CD14-positive monocyte (primary cell): ENCODE results near the gene GULP1. TPM values are rescaled to one million over a fixed set of nuclear protein-coding genes. Genes with fewer than 3 reads are reported as not detected.

Source experiments
- DNase-seq, 3 donors: peaks; one replicate each; pipeline ENCODE4 v3.0.0-alpha.2; 2011 to 2022
- H2AFZ ChIP-seq: 2 replicates; pipeline ENCODE4 v1.6.0; 2012; ENCODE audit warnings: mild to moderate bottlenecking, low read depth, low read length, inconsistent platforms; ENCODE audit not compliant: insufficient read depth, poor library complexity, severe bottlenecking
- H3K27ac ChIP-seq, 2 donors: 1 replicate in 1 of 2; 2 replicates in 1 of 2; pipeline ENCODE4 v1.5.1; 2012 to 2013; ENCODE audit warnings: low read length in 2 of 2, control low read depth in 1 of 2, inconsistent platforms in 1 of 2, low read depth in 1 of 2, mild to moderate bottlenecking in 1 of 2
- H3K27me3 ChIP-seq, 2 donors: one replicate each; pipeline versions ENCODE4 v1.6.0 to v1.6.1; 2011 to 2013; ENCODE audit warnings: low read length in 2 of 2; ENCODE audit not compliant: control insufficient read depth in 2 of 2, insufficient read depth in 2 of 2
- H3K36me3 ChIP-seq, 2 donors: replicated peaks in 1 of 2; 1 replicate in 1 of 2; 2 replicates in 1 of 2; pipeline versions ENCODE4 v1.5.1 to v1.6.1; 2012 to 2013; ENCODE audit warnings: low read length in 2 of 2, control low read depth in 1 of 2, inconsistent platforms in 1 of 2, mild to moderate bottlenecking in 1 of 2; ENCODE audit not compliant: insufficient read depth in 2 of 2, control insufficient read depth in 1 of 2
- H3K4me1 ChIP-seq, 2 donors: 1 replicate in 1 of 2; 2 replicates in 1 of 2; pipeline versions ENCODE4 v1.5.1 to v1.6.1; 2012 to 2013; ENCODE audit warnings: low read length in 2 of 2, control low read depth in 1 of 2, inconsistent platforms in 1 of 2, mild to moderate bottlenecking in 1 of 2, moderate library complexity in 1 of 2; ENCODE audit not compliant: insufficient read depth in 2 of 2, control insufficient read depth in 1 of 2
- H3K4me2 ChIP-seq: replicated peaks from 2 replicates; pipeline ENCODE3; 2012; ENCODE audit warnings: low read length, moderate library complexity, mild to moderate bottlenecking; ENCODE audit not compliant: poor library complexity, severe bottlenecking; ENCODE audit errors: extremely low read depth
- H3K4me3 ChIP-seq, 3 experiments: fragments of 200-600 bp in 1 of 3; sonication (generic) in 1 of 3; replicated peaks in 1 of 3; 1 replicate in 2 of 3; 2 replicates in 1 of 3; pipeline ENCODE4 v1.5.1; 2011 to 2013; ENCODE audit warnings: low read length in 3 of 3, mild to moderate bottlenecking in 3 of 3, control low read depth in 2 of 3, low read depth in 2 of 3, inconsistent platforms in 1 of 3, moderate library complexity in 1 of 3
- H3K79me2 ChIP-seq: 2 replicates; pipeline ENCODE4 v1.6.0; 2012; ENCODE audit warnings: mild to moderate bottlenecking, control low read depth, inconsistent platforms, low read length, moderate library complexity; ENCODE audit not compliant: insufficient read depth
- H3K9ac ChIP-seq: 2 replicates; pipeline ENCODE4 v1.6.0; 2017; ENCODE audit warnings: low read length, mild to moderate bottlenecking; ENCODE audit not compliant: insufficient read depth, poor library complexity, severe bottlenecking
- H3K9me3 ChIP-seq, 2 donors: replicated peaks in 1 of 2; 1 replicate in 1 of 2; 2 replicates in 1 of 2; pipeline versions ENCODE4 v1.5.1 to v1.6.1; 2012 to 2013; ENCODE audit warnings: low read length in 2 of 2, control low read depth in 1 of 2; ENCODE audit not compliant: control insufficient read depth in 1 of 2, insufficient read depth in 1 of 2
- H4K20me1 ChIP-seq: 2 replicates; pipeline ENCODE4 v1.6.0; 2012; ENCODE audit warnings: mild to moderate bottlenecking, low read length, control low read depth, moderate library complexity; ENCODE audit not compliant: insufficient read depth
- H3K27ac Mint-ChIP-seq, 7 donors: one replicate each; pipeline ENCODE4 v1.8.0; 2020; ENCODE audit warnings: mild to moderate bottlenecking in 7 of 7, mixed read lengths in 7 of 7, moderate library complexity in 6 of 7, inconsistent platforms in 2 of 7
- H3K27me3 Mint-ChIP-seq, 3 donors: one replicate each; pipeline ENCODE4 v1.8.0; 2021 to 2022; ENCODE audit warnings: low read depth in 3 of 3, mild to moderate bottlenecking in 3 of 3, mixed read lengths in 3 of 3, moderate library complexity in 3 of 3, inconsistent platforms in 1 of 3
- H3K36me3 Mint-ChIP-seq, 2 donors: one replicate each; pipeline ENCODE4 v1.8.0; 2020; ENCODE audit warnings: mixed read lengths in 2 of 2, inconsistent platforms in 1 of 2, mild to moderate bottlenecking in 1 of 2
- H3K4me1 Mint-ChIP-seq: one replicate; pipeline ENCODE4 v1.8.0; 2020; ENCODE audit warnings: mild to moderate bottlenecking, mixed read lengths
- H3K4me3 Mint-ChIP-seq, 2 donors: one replicate each; pipeline ENCODE4 v1.8.0; 2020; ENCODE audit warnings: mild to moderate bottlenecking in 2 of 2, mixed read lengths in 2 of 2, moderate library complexity in 1 of 2
- H3K9me3 Mint-ChIP-seq, 7 donors: one replicate each; pipeline ENCODE4 v1.8.0; 2020 to 2022; ENCODE audit warnings: mixed read lengths in 7 of 7, mild to moderate bottlenecking in 6 of 7, moderate library complexity in 6 of 7, inconsistent platforms in 2 of 7
- CTCF ChIP-seq: fragments of 200-600 bp; IDR thresholded peaks from one replicate; pipeline ENCODE4 v1.8.0; 2022; ENCODE audit warnings: antibody characterized with exemption, mild to moderate bottlenecking
- WGBS: methylation state at CpG from one replicate; pipeline ENCODE4 v1.1.5; 2013; ENCODE audit warnings: missing lambda C conversion rate; ENCODE audit not compliant: insufficient coverage; 5-methylcytosine and 5-hydroxymethylcytosine counted together
- intact Hi-C, 2 donors: fragments of 100-400 bp; cut with micrococcal nuclease; formaldehyde crosslinking; loops; one replicate each; pipeline versions ENCODE4 v1.15.0 to v1.15.1; 2023
- polyA plus RNA-seq, 3 donors: library from polyadenylated mRNA; depleted of rRNA in 1 of 3; unstranded in 2 of 3; stranded (reverse) in 1 of 3; fragments of 300-500 nt in 2 of 3; fragments of >200 nt in 1 of 3; fragmentation: Illumina TruSeq in 2 of 3; gene quantifications; 1 replicate in 2 of 3; 2 replicates in 1 of 3; pipeline ENCODE4 v1.2.3, GENCODE V29; 2012 to 2021

GULP1 gene
- polyA plus RNA-seq, 3 donors, result not detected

GRCh38 chr2:188534875-188535274 lies 243.2 kb downstream of the GULP1 start:
- H3K9me3 ChIP-seq, result no peaks in the 10 kb centered on the region
- H3K4me1 Mint-ChIP-seq, result no peaks in the 10 kb centered on the region
- no peak overlapping the region for H3K4me3 Mint-ChIP-seq
- H3K79me2 ChIP-seq, result no peaks in the 10 kb centered on the region
- H3K36me3 ChIP-seq, result no peaks in the 10 kb centered on the region
- no peak overlapping the region for H3K9ac ChIP-seq
- H3K27me3 ChIP-seq, result no peaks in the 10 kb centered on the region
- DNase-seq, result no peak
- H3K4me3 ChIP-seq, result no peak overlapping the region
- H3K4me2 ChIP-seq, result no peak overlapping the region
- no peak overlapping the region for H3K27ac ChIP-seq
- H3K36me3 Mint-ChIP-seq, result no peaks in the 10 kb centered on the region
- TF ChIP-seq CTCF, result no peak
- intact Hi-C loops, result no loop called here
- no peak overlapping the region for H2AFZ ChIP-seq
- H3K9me3 Mint-ChIP-seq, result peaks cover 0 to 2% (median 0%) of the 10 kb centered on the region in 7 donors
- H3K4me1 ChIP-seq, result no peaks in the 10 kb centered on the region
- WGBS, result no CpG with 5 or more reads among the region's 2 CpGs
- H4K20me1 ChIP-seq, result no peaks in the 10 kb centered on the region
- H3K27ac Mint-ChIP-seq, result no peak overlapping the region
- H3K27me3 Mint-ChIP-seq, result no peaks in the 10 kb centered on the region

GRCh38 chr2:188551671-188552070 lies 260.0 kb downstream of the GULP1 start:
- Mint-ChIP-seq H3K27me3 (peaks cover 0 to 2% (median 2%) of the 10 kb centered on the region in 3 donors), H3K9me3 (peaks cover 0 to 8% (median 4%) of the 10 kb centered on the region in 7 donors), H3K27ac (no peak overlapping the region), H3K36me3 (no peaks in the 10 kb centered on the region), H3K4me1 (no peaks in the 10 kb centered on the region), H3K4me3 (no peak overlapping the region)
- peaks cover 0 to 3% of the 10 kb centered on the region in 2 donors for H3K9me3 ChIP-seq
- no peak overlapping the region for H2AFZ ChIP-seq
- WGBS, result 80% methylated on average over 1 of the region's 3 CpGs
- no peaks in the 10 kb centered on the region for H4K20me1 ChIP-seq
- H3K79me2 ChIP-seq, result no peaks in the 10 kb centered on the region
- H3K4me3 ChIP-seq, result no peak overlapping the region
- TF ChIP-seq CTCF, result no peak
- no peaks in the 10 kb centered on the region for H3K27me3 ChIP-seq
- DNase-seq, result no peak
- H3K4me2 ChIP-seq, result no peak overlapping the region
- intact Hi-C loops, result no loop called here
- no peak overlapping the region for H3K27ac ChIP-seq
- H3K36me3 ChIP-seq, result no peaks in the 10 kb centered on the region
- no peak overlapping the region for H3K9ac ChIP-seq
- no peaks in the 10 kb centered on the region for H3K4me1 ChIP-seq
